Lower lobe of right lung (tissue), 2 donors: ENCODE measurements around the gene PDE8A. TPM values are rescaled to one million over a fixed set of nuclear protein-coding genes. Genes with fewer than 3 reads are reported as not detected.
A peak's percentile ranks its signal among the peaks of the same experiment; 100 is the strongest.

ENCODE experiments used
- ATAC-seq, 2 donors: fragments of 200-7000 bp; cut with Tn5 transposase; one replicate each; pipeline ENCODE4 v1.9.1; 2020 to 2022; ENCODE audit warnings: mild to moderate bottlenecking in 2 of 2, moderate library complexity in 2 of 2
- DNase-seq: peaks from one replicate; pipeline ENCODE4 v3.0.0-alpha.2; 2020
- H3K27ac ChIP-seq: fragments of 200-600 bp; one replicate; pipeline ENCODE4 v1.8.0; 2022
- H3K27me3 ChIP-seq: fragments of 200-600 bp; one replicate; pipeline ENCODE4 v1.8.0; 2022; ENCODE audit warnings: low read depth
- H3K36me3 ChIP-seq: fragments of 200-600 bp; one replicate; pipeline ENCODE4 v1.8.0; 2022; ENCODE audit warnings: mild to moderate bottlenecking
- H3K4me1 ChIP-seq: fragments of 200-600 bp; one replicate; pipeline ENCODE4 v1.8.0; 2022
- H3K4me3 ChIP-seq: fragments of 200-600 bp; one replicate; pipeline ENCODE4 v1.8.0; 2022; ENCODE audit warnings: mild to moderate bottlenecking
- H3K9me3 ChIP-seq: fragments of 200-600 bp; one replicate; pipeline ENCODE4 v1.8.0; 2022
- intact Hi-C: fragments of 100-400 bp; cut with DNase I; formaldehyde crosslinking; loops from one replicate; pipeline ENCODE4 v1.11.0; 2022
- total RNA-seq: library from RNA; stranded (reverse); fragmentation: NEBNext Ultra II Directional; extraction: Animal tissue kit (Norgen Biotek cat#: 25700); gene quantifications from one replicate; pipeline ENCODE4 v1.2.1, GENCODE V29; 2021
- TF ChIP-seq, protein P1 (sequence below): fragments of 200-600 bp; IDR thresholded peaks from one replicate; pipeline ENCODE4 v1.8.0; 2022; ENCODE audit warnings: antibody characterized with exemption, mild to moderate bottlenecking
- donor health status: DM: no; HTN: yes; CAD: no; lungs with severe emphysema.

Gene PDE8A
- total RNA-seq, 1 donor from 2014 or later, result 49.2 TPM

DNA sequence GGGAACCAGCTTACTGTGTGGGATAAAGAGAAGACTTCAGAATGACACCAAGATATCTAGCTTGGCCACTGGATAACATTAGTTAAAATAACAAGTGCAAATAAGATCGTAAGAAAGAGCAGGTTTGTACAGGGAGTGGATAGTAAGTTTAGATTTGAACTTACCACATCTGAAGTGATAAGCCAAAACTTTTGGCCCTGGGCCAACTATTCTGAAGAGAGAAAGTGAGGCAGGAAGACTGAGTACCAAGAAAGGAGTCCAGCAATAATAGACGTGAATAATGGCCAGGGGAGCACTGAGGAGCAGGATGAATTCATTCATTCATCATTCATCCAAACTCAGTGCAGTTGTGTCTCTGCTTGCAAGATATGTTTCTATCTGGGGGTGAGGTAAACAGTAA is 122.9 kb downstream of the PDE8A start:
- no peak overlapping the region for H3K27ac ChIP-seq
- ATAC-seq, result no peak
- H3K4me1 ChIP-seq, result no peaks in the 10 kb centered on the region
- no peaks in the 10 kb centered on the region for H3K9me3 ChIP-seq
- intact Hi-C loops, result no loop called here
- DNase-seq, result no peak
- no peaks in the 10 kb centered on the region for H3K27me3 ChIP-seq
- no peak overlapping the region for H3K4me3 ChIP-seq
- TF ChIP-seq, protein P1, sequence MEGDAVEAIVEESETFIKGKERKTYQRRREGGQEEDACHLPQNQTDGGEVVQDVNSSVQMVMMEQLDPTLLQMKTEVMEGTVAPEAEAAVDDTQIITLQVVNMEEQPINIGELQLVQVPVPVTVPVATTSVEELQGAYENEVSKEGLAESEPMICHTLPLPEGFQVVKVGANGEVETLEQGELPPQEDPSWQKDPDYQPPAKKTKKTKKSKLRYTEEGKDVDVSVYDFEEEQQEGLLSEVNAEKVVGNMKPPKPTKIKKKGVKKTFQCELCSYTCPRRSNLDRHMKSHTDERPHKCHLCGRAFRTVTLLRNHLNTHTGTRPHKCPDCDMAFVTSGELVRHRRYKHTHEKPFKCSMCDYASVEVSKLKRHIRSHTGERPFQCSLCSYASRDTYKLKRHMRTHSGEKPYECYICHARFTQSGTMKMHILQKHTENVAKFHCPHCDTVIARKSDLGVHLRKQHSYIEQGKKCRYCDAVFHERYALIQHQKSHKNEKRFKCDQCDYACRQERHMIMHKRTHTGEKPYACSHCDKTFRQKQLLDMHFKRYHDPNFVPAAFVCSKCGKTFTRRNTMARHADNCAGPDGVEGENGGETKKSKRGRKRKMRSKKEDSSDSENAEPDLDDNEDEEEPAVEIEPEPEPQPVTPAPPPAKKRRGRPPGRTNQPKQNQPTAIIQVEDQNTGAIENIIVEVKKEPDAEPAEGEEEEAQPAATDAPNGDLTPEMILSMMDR, result no peak
- peaks cover 21% of the 10 kb centered on the region for H3K36me3 ChIP-seq

DNA sequence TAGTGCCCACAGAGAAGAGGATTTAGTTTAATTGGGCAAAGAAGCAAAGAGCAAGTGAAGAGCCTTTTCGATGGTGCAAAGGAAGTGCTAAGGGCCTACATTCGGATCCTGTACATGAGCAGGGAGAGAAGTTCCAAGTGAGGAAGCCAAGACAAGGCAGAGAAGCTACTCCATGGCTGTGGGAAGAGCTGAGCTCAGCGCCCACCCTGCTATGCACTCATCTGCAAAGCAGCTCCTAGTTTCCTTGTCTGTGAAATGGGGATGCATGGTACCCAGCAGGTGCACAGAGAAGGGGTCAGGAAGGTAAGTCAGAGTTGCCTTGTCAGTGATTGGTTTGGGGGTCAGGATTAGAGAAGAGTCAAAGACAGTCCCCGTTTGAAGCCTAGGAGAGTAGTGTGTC is 126.5 kb downstream of the PDE8A start:
- Histone ChIP-seq H3K4me1 (no peaks in the 10 kb centered on the region), H3K27ac (no peak overlapping the region), H3K27me3 (no peaks in the 10 kb centered on the region), H3K9me3 (no peaks in the 10 kb centered on the region), H3K4me3 (no peak overlapping the region), H3K36me3 (peaks cover 17% of the 10 kb centered on the region)
- ATAC-seq, result no peak
- intact Hi-C loops, result no loop called here
- DNase-seq, result no peak
- TF ChIP-seq, protein P1, result no peak

DNA sequence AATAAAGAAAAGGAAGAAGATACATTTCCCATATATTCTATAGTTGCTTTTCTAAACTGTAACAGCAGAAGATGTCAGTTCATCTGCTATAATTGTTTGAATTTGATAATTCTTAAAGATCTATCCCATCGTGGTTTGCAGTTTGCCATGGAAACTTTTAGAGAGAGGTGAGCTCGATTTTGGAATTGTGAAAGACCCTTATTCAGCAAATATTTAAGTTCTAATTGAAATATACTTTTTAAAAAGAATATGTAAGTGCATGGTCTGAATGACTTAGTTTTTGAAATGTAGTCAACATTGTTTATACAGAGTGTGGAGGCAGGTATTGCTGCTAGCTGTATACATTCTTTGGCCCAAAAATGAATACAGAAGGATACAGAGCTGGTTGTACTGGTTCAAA is 127.7 kb downstream of the PDE8A start:
- no peak for ATAC-seq
- Histone ChIP-seq H3K4me3 (no peak overlapping the region), H3K27me3 (no peaks in the 10 kb centered on the region), H3K27ac (no peak overlapping the region), H3K4me1 (no peaks in the 10 kb centered on the region), H3K9me3 (no peaks in the 10 kb centered on the region), H3K36me3 (peaks cover 29% of the 10 kb centered on the region)
- intact Hi-C loops, result no loop called here
- TF ChIP-seq, protein P1, result no peak
- no peak for DNase-seq

DNA sequence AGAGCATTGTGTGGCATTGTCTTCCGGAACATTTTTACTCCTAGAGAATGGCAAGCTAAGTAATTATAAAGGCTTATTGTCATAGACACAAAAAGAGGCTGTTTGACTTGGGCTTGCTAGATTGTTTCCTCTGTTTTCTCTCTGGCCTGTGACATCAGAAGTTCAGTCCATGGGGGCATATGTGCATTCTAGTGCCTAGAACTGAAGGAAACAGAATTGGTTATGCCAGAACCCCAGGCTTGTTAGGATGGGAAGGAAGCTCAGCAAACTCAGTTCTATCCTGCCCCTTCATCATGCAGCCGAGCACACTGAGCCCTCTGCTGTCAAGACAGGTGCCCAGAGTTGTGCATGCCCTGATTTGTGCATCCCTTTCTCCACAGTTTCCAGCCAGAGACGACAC is 131.3 kb downstream of the PDE8A start:
- H3K27me3 ChIP-seq, result no peaks in the 10 kb centered on the region
- H3K36me3 ChIP-seq, result peaks cover 56% of the 10 kb centered on the region
- TF ChIP-seq, protein P1, result no peak
- H3K4me1 ChIP-seq, result no peaks in the 10 kb centered on the region
- no peak overlapping the region for H3K27ac ChIP-seq
- intact Hi-C loops, result no loop called here
- no peaks in the 10 kb centered on the region for H3K9me3 ChIP-seq
- H3K4me3 ChIP-seq, result no peak overlapping the region
- DNase-seq (no peak), ATAC-seq (no peak)

DNA sequence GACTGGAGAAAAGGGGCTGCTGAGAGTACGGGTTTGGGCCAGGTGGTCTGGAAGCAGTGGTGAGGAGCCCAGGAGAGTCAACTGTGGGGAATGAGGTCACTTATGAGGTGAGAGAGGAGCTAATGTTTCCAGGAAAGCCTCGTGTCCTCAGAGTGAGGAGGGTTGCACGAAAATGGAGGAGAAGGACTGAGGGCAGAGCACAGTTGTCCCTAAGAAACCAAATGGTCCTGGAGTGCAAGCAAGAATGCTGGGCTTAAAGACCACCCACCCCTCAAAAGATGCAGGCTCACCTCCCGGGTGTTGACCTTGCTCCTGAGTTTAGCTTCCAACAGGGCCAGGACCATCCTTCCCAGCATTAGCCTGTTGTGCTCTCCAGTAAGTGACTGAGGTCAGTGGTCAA is 133.2 kb downstream of the PDE8A start:
- H3K9me3 ChIP-seq, result no peaks in the 10 kb centered on the region
- no peak overlapping the region for H3K27ac ChIP-seq
- no peak overlapping the region for H3K4me3 ChIP-seq
- H3K4me1 ChIP-seq, result no peaks in the 10 kb centered on the region
- H3K27me3 ChIP-seq, result no peaks in the 10 kb centered on the region
- peaks cover 65% of the 10 kb centered on the region for H3K36me3 ChIP-seq
- DNase-seq (no peak), ATAC-seq (no peak)
- TF ChIP-seq, protein P1, result no peak
- intact Hi-C loops, result no loop called here

DNA sequence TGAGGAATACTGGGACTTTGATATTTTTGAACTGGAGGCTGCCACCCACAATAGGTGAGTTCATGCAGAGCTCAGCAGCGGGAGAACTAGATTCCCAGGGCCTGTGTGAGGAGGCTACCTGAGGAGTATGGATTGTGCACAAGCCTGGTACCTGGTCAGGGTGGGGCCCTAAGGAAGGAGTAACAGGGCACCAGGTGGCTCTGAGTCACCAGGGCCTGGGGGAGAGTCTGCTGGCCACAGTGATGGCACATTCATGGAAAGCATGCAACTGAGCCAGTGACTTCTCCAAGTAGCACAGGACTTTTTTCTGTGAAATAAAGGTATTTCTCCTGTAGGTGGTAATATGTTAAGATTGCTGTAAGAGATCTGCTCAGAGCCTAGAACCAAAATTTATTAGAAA is 134.4 kb downstream of the PDE8A start:
- Histone ChIP-seq H3K36me3 (peaks cover 74% of the 10 kb centered on the region), H3K4me3 (no peak overlapping the region), H3K4me1 (no peaks in the 10 kb centered on the region), H3K27ac (no peak overlapping the region), H3K27me3 (no peaks in the 10 kb centered on the region), H3K9me3 (no peaks in the 10 kb centered on the region)
- ATAC-seq, result peak in 1 of 2 donors; percentile 12
- intact Hi-C loops, result no loop called here
- TF ChIP-seq, protein P1, result no peak
- DNase-seq, result no peak
